KMS-11 (cell line): ENCODE data around the gene TSEN2.

Source experiments
- H2AFZ ChIP-seq: fragments of 200-600 bp; sonication (generic); 2 replicates; pipeline ENCODE4 v1.6.1; 2016; ENCODE audit warnings: antibody characterized with exemption, mixed run types, low read depth
- H3K27ac ChIP-seq: fragments of 200-600 bp; sonication (generic); 2 replicates; pipeline ENCODE4 v1.6.1; 2016; ENCODE audit warnings: mild to moderate bottlenecking, mixed run types
- H3K27me3 ChIP-seq: fragments of 200-600 bp; sonication (generic); 2 replicates; pipeline ENCODE4 v1.6.1; 2017; ENCODE audit warnings: mild to moderate bottlenecking, low read depth, mixed run types, moderate library complexity; ENCODE audit not compliant: insufficient read depth
- H3K36me3 ChIP-seq: fragments of 200-600 bp; sonication (generic); 2 replicates; pipeline ENCODE4 v1.6.1; 2017; ENCODE audit warnings: mild to moderate bottlenecking, mixed run types; ENCODE audit not compliant: insufficient read depth
- H3K4me1 ChIP-seq: fragments of 200-600 bp; sonication (generic); 2 replicates; pipeline ENCODE4 v1.6.1; 2016; ENCODE audit warnings: mild to moderate bottlenecking, low read depth, mixed run types; ENCODE audit not compliant: poor library complexity, severe bottlenecking
- H3K4me2 ChIP-seq: fragments of 200-600 bp; sonication (generic); 2 replicates; pipeline ENCODE4 v1.7.0; 2016; ENCODE audit warnings: mild to moderate bottlenecking, mixed run types
- H3K4me3 ChIP-seq: fragments of 200-600 bp; sonication (generic); IDR thresholded peaks from 2 replicates; pipeline ENCODE4 v1.6.1; 2017; ENCODE audit warnings: low read depth, low read length, mixed read lengths; ENCODE audit not compliant: insufficient read depth
- H3K79me2 ChIP-seq: fragments of 200-600 bp; sonication (generic); 2 replicates; pipeline ENCODE4 v1.6.1; 2016; ENCODE audit warnings: low read depth, mixed run types; ENCODE audit not compliant: insufficient read depth
- H3K9ac ChIP-seq: fragments of 200-600 bp; sonication (generic); 2 replicates; pipeline ENCODE4 v1.6.1; 2016; ENCODE audit warnings: mild to moderate bottlenecking, mixed run types
- H4K20me1 ChIP-seq: fragments of 200-600 bp; sonication (generic); 2 replicates; pipeline ENCODE4 v1.6.1; 2016; ENCODE audit warnings: mild to moderate bottlenecking, mixed run types; ENCODE audit not compliant: insufficient read depth
- CTCF ChIP-seq: fragments of 200-600 bp; sonication (generic); conservative IDR thresholded peaks from 2 replicates; pipeline ENCODE4 v1.6.1; 2017; ENCODE audit warnings: low read depth, mild to moderate bottlenecking, antibody characterized with exemption, low read length, moderate library complexity, mixed read lengths

The TSEN2 gene

GRCh38 chr3:12560505-12561190 lies 76.4 kb downstream of the TSEN2 start:
- peaks cover 9% of the 10 kb centered on the region; the same call in 1 of the 2 replicates for H4K20me1 ChIP-seq
- H3K9ac ChIP-seq, result no peak overlapping the region
- H3K27ac ChIP-seq, result no peak overlapping the region
- no peak overlapping the region for H3K4me2 ChIP-seq
- H3K27me3 ChIP-seq, result no peaks in the 10 kb centered on the region
- H3K79me2 ChIP-seq, result peaks cover 65% of the 10 kb centered on the region
- no peaks in the 10 kb centered on the region for H3K36me3 ChIP-seq
- H2AFZ ChIP-seq, result no peak overlapping the region
- H3K4me1 ChIP-seq, result peaks cover 32% of the 10 kb centered on the region
- no peak overlapping the region for H3K4me3 ChIP-seq
- TF ChIP-seq CTCF, result no peak

GRCh38 chr3:12561397-12561796 lies 77.1 kb downstream of the TSEN2 start:
- Histone ChIP-seq H4K20me1 (peaks cover 9% of the 10 kb centered on the region; the same call in 1 of the 2 replicates), H3K79me2 (peaks cover 73% of the 10 kb centered on the region), H3K27me3 (no peaks in the 10 kb centered on the region), H3K36me3 (no peaks in the 10 kb centered on the region), H3K4me1 (peaks cover 36% of the 10 kb centered on the region), H3K27ac (no peak overlapping the region), H3K9ac (no peak overlapping the region), H2AFZ (no peak overlapping the region), H3K4me2 (no peak overlapping the region), H3K4me3 (no peak overlapping the region)
- no peak for TF ChIP-seq CTCF

- no peak for TF ChIP-seq CTCF
- no peaks in the 10 kb centered on the region for H3K27me3 ChIP-seq
- peaks cover 9% of the 10 kb centered on the region; the same call in 1 of the 2 replicates for H4K20me1 ChIP-seq
Observed at GRCh38 chr3:12562451-12562850, 78.2 kb downstream of the TSEN2 start.

GRCh38 chr3:12566976-12567375 lies 82.7 kb downstream of the TSEN2 start:
- H3K27ac ChIP-seq, result no peak overlapping the region
- no peaks in the 10 kb centered on the region for H3K27me3 ChIP-seq
- H3K9ac ChIP-seq, result no peak overlapping the region
- H3K36me3 ChIP-seq, result no peaks in the 10 kb centered on the region
- H3K79me2 ChIP-seq, result peaks cover 47% of the 10 kb centered on the region; the same call in 1 of the 2 replicates
- TF ChIP-seq CTCF, result no peak
- H3K4me3 ChIP-seq, result no peak overlapping the region
- H2AFZ ChIP-seq, result no peak overlapping the region
- no peak overlapping the region for H3K4me2 ChIP-seq
- peaks cover 11% of the 10 kb centered on the region for H3K4me1 ChIP-seq
- no peaks in the 10 kb centered on the region for H4K20me1 ChIP-seq

More at GRCh38 chr3:12562451-12562850, 78.2 kb downstream of the TSEN2 start:
- Histone ChIP-seq H3K9ac (no peak overlapping the region), H3K79me2 (peaks cover 78% of the 10 kb centered on the region), H2AFZ (no peak overlapping the region), H3K4me3 (no peak overlapping the region), H3K4me2 (no peak overlapping the region), H3K27ac (no peak overlapping the region), H3K4me1 (peaks cover 38% of the 10 kb centered on the region), H3K36me3 (no peaks in the 10 kb centered on the region)
